Measurements from ENCODE around the gene FBLN5.
"Not testable (repeated sequence)": the region's sequence is repeated elsewhere in the genome, so short reads cannot be mapped to it uniquely, and the experiment has no call there.

Gene FBLN5

GRCh38 chr14:91858536-91859275 lies 88.8 kb downstream of the FBLN5 start:
- no peak for DNase-seq

DNA sequence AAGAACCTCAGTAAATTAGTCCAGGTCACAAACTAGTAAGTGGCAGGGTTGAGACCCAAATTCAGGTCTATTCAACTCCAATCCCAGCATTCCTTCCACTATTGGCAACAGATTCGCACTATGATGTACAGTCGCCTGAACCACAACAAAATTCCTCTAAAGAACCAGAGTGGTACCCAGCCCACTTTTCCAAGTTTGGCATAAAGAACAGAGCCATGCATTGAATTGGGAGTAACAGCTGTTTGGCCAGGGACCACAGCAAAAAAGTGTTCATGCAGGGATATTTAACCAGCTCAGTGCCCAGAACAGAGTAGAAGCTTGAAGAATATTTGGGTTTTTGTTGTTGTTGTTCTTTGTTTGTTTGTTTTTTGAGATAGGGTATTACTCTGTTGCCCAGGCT lies 89.9 kb downstream of the FBLN5 start:
- no peak for DNase-seq

- DNase-seq: no peak
Observed at GRCh38 chr14:91854327-91854934, 93.1 kb downstream of the FBLN5 start.

DNA sequence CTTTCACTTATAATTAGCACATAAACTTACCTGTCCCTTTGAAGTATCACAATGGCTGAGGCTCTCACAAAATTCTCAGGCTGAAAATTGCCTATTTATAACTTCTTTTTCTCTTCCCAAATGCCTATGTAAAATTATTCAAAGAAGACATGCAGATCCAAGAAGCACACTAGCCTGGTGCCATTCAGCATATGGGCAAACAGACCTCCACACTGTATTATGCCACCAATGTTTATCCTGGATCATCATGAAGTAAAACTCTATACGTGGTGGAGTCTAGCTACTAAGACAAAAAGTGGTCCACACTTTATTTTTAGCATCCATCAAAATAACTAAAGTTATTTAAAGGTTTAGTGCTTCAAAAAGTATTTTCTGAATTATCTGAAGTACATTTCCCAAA lies 95.9 kb downstream of the FBLN5 start:
- DNase-seq: no peak

- no peak for DNase-seq
Observed at GRCh38 chr14:91848504-91849001, 98.9 kb downstream of the FBLN5 start.

- no peak for DNase-seq
Observed at GRCh38 chr14:91847693-91848092, 99.8 kb downstream of the FBLN5 start.

- no peak for DNase-seq
Observed at GRCh38 chr14:91845652-91846051, 101.8 kb downstream of the FBLN5 start.

DNA sequence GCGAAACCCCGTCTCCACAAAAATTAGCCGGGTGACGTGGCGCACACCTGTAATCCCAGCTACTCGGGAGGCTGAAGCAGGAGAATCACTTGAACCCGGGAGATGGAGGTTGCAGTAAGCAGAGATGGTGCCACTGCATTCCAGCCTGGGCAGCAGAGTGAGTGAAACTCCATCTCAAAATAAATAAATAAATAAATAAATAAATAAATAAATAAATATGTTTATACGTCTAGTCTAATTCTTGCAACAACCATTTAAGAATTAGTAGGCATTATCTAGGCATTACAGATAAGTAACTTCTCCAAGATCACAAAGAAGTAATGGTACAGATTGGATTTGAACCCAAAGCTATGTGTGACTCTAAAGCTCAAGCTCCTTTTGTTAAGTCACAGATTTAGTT lies 102.4 kb downstream of the FBLN5 start:
- DNase-seq: not testable (repeated sequence)

DNA sequence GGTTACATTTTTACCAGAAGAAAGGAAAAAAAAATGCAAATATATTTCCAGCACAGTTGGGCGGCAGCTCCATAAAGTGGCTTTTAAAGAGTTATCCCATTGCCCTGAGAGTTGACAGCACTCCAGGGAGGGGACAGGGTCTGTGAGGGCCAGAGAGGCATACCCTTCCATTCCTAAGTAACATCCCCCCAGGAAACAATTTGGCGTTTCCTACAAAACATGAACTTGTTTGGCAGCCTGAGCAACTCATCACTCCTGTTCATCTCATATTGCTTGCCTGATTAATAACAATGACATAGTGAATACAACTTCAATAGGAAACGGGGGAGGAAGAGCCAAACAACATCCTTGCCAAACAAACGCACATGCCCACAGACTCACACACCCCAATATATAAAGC lies 103.5 kb downstream of the FBLN5 start:
- no peak for DNase-seq

- no peak for DNase-seq
Observed at GRCh38 chr14:91843437-91843836, 104.1 kb downstream of the FBLN5 start.

- no peak for DNase-seq
Observed at GRCh38 chr14:91841065-91841464, 106.4 kb downstream of the FBLN5 start.

GRCh38 chr14:91839749-91840148 lies 107.7 kb downstream of the FBLN5 start:
- DNase-seq: no peak

DNA sequence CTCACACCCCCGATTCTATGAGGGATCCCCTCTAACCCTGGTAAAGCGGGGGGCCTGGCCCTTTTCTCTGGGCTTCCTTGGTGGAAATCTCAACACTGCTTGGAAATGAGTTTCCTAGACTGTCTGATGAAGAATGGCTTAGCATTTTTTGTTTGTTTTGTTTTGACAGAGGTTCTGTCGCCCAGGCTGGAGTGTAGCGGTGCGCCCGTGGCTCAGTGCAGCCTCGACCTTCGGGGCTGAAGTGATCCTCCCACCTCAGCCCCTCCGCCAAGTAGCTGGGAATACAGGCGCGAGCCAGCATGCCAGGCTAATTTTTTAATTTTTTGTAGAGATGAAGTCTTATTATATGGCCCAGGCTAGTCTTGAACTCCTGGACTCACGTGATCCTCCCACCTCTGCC lies 110.4 kb downstream of the FBLN5 start:
- no peak for DNase-seq

DNA sequence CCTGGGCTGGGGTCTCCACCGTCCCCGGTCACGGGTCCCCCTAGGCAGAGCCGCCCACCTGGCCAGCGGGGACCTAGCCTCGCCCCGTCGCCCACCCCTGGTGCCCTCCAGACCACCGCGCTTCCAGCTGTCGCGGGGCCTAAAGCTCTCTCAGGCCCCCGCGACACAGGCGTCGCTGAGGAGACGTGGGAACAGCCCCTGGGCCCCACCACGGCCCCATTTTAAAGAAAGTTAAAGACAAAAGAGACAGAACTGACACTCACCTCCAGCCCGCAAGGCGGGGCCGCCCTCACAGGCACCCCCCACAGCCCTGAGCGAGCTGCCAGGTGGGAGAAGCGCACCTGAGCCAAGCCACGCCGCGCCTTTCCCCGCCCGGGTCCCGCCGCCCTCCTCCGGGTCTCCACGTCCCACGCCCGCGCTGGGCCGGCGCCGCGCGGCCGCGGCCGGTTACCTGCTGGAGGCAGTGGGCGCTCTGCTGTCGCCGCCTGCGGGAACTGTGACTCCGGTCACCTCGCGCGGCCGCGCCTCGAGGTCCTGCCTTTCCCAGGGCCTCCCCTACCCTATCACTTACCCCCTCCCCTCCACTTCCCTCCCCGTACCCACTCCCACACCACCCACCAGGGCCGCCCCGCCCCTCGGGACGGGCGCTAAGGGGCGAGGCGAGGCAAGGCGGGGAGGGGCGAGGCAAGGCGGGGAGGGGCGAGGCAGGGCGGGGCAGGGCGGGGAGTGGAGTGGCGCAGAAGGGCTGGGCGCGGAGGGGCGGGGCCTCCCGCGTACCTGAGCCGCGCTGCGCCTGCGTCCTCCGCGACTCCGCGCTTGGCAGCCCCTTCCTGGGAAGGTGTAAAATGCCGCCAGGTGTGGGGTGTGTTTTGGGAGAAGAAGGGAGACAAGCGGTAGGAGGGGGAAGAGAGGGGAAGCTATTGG lies 111.3 kb downstream of the FBLN5 start:
- DNase-seq: peak; percentile 91

DNA sequence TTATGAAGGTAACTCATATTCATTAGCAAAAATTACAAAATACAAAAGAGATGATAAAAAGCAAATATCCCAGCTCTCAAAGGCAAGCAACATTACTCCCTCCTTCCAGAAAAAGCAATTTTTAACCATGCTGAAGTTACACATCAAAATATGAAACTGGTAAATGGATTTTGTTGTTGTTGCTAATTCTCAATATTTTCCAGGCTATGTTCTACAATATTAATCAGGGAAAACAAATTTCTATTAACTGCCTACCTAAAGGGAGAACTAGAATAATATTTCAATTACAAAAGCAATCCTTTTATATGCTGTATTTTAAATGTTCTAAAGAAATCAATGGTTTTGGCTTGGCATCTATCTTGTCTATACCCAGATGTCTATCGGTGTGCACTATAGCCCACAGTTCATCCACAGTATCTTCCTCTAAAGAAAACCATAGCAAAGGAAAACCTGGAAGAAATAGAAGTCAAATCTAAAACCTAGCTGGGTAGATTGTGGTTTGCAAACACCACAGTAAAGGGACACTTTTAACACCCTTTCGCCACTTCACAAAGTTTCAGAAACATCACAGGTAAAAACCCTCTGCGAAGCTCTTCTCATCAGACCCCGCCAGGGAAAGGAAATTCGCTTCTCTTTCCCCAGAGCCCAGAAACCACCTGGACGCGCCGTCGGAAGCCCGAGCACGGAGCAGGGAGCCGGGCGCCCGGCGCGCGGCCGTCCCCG lies 112.1 kb downstream of the FBLN5 start:
- DNase-seq: peak; percentile 12

DNA sequence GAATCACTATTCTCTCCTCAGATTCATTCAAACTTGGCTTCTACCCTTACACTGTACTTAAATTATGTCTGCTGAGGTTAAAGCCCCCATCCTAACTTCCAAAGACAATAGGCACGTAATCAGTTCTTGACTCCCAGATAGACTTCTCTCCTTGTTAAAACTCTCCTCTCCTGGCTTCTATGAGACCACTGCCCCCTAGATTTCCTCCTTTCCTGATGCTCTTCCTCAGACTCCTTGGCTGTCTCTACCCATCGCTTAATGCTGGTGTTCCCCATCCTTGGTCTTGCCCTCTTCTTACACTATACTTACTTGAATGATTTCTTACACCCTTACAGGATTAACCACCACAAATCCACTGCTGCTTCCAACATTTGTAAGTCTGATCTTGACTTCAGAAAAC lies 112.9 kb downstream of the FBLN5 start:
- no peak for DNase-seq

DNA sequence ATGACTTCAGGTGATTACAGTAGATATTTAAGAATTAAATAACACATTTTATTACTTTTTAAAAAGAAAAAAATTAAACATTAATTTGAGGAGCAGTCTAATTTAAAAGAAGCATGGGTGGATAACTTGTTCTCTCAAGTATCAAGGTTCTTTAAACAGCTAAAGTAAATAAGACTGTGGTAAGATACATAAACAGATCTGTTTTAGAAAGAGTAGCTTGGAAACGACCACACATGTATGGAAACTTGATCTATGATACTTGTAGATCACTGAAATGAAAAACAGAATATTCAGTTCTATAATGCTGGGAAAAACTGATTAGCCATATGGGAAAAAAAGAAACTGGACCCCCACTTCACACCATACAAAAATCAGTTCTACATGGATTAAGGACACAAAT lies 116.2 kb downstream of the FBLN5 start:
- DNase-seq: no peak

- no peak for DNase-seq
Observed at GRCh38 chr14:91830777-91831176, 116.7 kb downstream of the FBLN5 start.

DNA sequence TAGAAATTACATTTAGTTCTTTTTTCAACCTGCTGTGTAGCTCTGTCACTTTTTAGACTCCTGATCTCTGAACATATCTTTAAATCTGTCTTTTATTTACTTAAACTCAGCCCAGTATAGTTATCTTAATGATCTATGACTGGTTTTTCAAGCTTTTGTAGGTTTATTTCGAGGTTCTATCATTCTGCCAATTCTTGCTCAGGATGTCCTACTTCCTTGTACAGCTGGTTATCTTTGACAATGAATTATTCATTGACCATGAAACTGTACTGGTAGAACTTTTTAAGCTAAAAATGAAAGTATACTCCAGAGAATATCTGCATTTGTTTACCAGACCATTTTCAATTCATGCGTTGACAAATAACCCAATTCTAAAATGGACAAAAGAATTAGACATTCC lies 118.0 kb downstream of the FBLN5 start:
- no peak for DNase-seq

DNA sequence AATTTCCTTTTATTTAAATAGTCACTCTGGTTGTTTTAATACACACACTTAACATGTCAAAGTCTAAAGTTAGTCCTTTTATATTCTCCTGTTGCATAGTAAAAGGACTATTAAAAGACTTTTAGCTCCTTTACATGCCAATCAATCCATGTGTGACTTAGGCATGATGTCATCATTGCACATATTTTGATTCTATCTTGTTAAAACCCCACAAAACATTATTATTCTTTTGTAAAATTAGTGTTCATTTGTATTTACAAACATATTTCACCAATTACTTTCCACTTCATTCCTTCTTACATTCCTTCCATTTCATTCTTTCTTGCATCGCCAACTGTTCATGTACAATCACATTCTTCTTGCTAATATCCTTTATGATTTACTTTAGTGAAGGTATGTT lies 119.7 kb downstream of the FBLN5 start:
- no peak for DNase-seq
